ENCODE results near the gene GFRA1.

- TF ChIP-seq RAD21 (IDR thresholded peaks at IDR 0.05; ENCODE audit: low read depth) (no peak), POLR2A (IDR thresholded peaks at IDR 0.05; ENCODE audit: borderline replicate concordance, extremely low read depth, insufficient read depth, insufficient read length) (no peak)
- TF ChIP-seq, protein P1, sequence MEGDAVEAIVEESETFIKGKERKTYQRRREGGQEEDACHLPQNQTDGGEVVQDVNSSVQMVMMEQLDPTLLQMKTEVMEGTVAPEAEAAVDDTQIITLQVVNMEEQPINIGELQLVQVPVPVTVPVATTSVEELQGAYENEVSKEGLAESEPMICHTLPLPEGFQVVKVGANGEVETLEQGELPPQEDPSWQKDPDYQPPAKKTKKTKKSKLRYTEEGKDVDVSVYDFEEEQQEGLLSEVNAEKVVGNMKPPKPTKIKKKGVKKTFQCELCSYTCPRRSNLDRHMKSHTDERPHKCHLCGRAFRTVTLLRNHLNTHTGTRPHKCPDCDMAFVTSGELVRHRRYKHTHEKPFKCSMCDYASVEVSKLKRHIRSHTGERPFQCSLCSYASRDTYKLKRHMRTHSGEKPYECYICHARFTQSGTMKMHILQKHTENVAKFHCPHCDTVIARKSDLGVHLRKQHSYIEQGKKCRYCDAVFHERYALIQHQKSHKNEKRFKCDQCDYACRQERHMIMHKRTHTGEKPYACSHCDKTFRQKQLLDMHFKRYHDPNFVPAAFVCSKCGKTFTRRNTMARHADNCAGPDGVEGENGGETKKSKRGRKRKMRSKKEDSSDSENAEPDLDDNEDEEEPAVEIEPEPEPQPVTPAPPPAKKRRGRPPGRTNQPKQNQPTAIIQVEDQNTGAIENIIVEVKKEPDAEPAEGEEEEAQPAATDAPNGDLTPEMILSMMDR (IDR thresholded peaks at IDR 0.05 in 2 of 3, conservative IDR thresholded peaks at IDR 0.05 in 1 of 3; ENCODE audit: borderline replicate concordance in 1 of 3, insufficient read depth in 1 of 3, low read depth in 2 of 3, low read length in 2 of 3): no peak
Observed at GRCh38 chr10:116106611-116107010, 166.4 kb downstream of the GFRA1 start.
